ENCODE data around the gene HS3ST4. TPM values are rescaled to one million over a fixed set of nuclear protein-coding genes. Genes with fewer than 3 reads are reported as not detected.

Gene HS3ST4
- total RNA-seq, 1 experiment from 2014 or later, result not detected

DNA sequence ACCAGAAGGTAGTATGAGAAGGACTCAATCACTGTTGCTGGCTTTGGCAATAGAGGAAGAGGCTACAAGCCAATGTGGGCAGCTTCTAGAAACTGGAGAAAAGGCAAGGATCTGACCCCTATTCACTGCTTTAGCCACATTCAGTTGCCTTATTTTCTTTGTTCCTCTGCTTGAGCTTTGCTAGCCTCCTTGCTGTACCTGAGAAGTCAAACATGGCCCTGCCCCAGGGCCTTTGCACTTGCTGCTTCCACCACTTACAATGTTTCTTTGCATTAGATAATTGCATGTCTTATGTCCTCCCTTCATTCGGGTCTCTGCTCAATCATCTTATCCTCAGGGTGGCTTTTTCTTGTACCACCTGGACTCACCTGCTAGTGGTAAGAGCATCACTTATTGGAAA, 15.8 kb downstream of the HS3ST4 start:
- Histone ChIP-seq H3K4me3 (replicated peaks in 1 of 2; ENCODE audit: low read depth in 1 of 2, low read length in 2 of 2) (no peak overlapping the region), H3K36me3 (ENCODE audit: control insufficient read depth in 1 of 2, insufficient read depth in 2 of 2, low read length in 2 of 2) (no peaks in the 10 kb centered on the region), H3K4me2 (ENCODE audit: low read length) (no peak overlapping the region), H2AFZ (ENCODE audit: low read depth, low read length, poor library complexity, severe bottlenecking) (no peak overlapping the region), H3K9me2 (ENCODE audit: insufficient read depth) (no peaks in the 10 kb centered on the region), H3K79me2 (ENCODE audit: insufficient read depth, low read length) (no peaks in the 10 kb centered on the region), H3K4me1 (ENCODE audit: control insufficient read depth in 1 of 2, insufficient read depth in 2 of 2, low read length in 2 of 2) (no peaks in the 10 kb centered on the region), H3K27ac (ENCODE audit: low read depth, low read length) (no peak overlapping the region), H4K20me1 (ENCODE audit: insufficient read depth) (no peaks in the 10 kb centered on the region), H3K27me3 (ENCODE audit: insufficient read depth, low read length) (peaks cover 16% of the 10 kb centered on the region; the same call in 1 of the 2 replicates), H3K9ac (ENCODE audit: low read length) (no peak overlapping the region), H3K9me3 (ENCODE audit: control insufficient read depth in 1 of 2, insufficient read depth in 1 of 2, low read depth in 1 of 2, low read length in 2 of 2) (no peaks in the 10 kb centered on the region)
- TF ChIP-seq SIN3A (IDR thresholded peaks at IDR 0.05; ENCODE audit: low read depth) (no peak), TCF7L2 (IDR thresholded peaks at IDR 0.05; ENCODE audit: borderline replicate concordance, extremely low read depth, insufficient read depth, insufficient read length) (no peak), FOSL1 (IDR thresholded peaks at IDR 0.05; ENCODE audit: low read depth) (no peak), JUND (IDR thresholded peaks at IDR 0.05) (no peak), EZH2phosphoT487 (IDR thresholded peaks at IDR 0.05; ENCODE audit: borderline replicate concordance) (no peak), ELF1 (IDR thresholded peaks at IDR 0.05; ENCODE audit: borderline replicate concordance, low read depth) (no peak), EGR1 (IDR thresholded peaks at IDR 0.05; ENCODE audit: low read depth) (no peak)
- TF ChIP-seq, protein P1, sequence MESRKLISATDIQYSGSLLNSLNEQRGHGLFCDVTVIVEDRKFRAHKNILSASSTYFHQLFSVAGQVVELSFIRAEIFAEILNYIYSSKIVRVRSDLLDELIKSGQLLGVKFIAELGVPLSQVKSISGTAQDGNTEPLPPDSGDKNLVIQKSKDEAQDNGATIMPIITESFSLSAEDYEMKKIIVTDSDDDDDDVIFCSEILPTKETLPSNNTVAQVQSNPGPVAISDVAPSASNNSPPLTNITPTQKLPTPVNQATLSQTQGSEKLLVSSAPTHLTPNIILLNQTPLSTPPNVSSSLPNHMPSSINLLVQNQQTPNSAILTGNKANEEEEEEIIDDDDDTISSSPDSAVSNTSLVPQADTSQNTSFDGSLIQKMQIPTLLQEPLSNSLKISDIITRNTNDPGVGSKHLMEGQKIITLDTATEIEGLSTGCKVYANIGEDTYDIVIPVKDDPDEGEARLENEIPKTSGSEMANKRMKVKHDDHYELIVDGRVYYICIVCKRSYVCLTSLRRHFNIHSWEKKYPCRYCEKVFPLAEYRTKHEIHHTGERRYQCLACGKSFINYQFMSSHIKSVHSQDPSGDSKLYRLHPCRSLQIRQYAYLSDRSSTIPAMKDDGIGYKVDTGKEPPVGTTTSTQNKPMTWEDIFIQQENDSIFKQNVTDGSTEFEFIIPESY (IDR thresholded peaks at IDR 0.05; ENCODE audit: extremely low read depth, insufficient replicate concordance, low read length), result no peak
- ChIA-PET POLR2A (no interaction called here), RAD21 (ENCODE audit: low non-redundant PET in 1 of 2, low total read pairs in 2 of 2, uncharacterized antibody in 2 of 2, unreplicated experiment in 2 of 2) (no interaction called here), CTCF (interaction anchor here (0.6 kb wide), 1 partner anchor 431 kb away, joined by 3 read pairs; no protein-coding TSS in a partner anchor)
- intact Hi-C loops (cut with micrococcal nuclease), result no loop called here
- DNase-seq (ENCODE audit: low read depth, low spot score) (no peak), ATAC-seq (no peak)
- no TSS peak for BruUV-seq (replicated peaks)

All from HCT116 (cell line).